NCI-H345 (cell line): Measurements from ENCODE around the gene CCDC102B.
"Not testable (repeated sequence)": the region's sequence is repeated elsewhere in the genome, so short reads cannot be mapped to it uniquely, and the experiment has no call there.

ENCODE experiments used
- DNase-seq: peaks from one replicate; lab custom pipeline; 2025; lab: John Stamatoyannopoulos, UW

Gene CCDC102B

DNA sequence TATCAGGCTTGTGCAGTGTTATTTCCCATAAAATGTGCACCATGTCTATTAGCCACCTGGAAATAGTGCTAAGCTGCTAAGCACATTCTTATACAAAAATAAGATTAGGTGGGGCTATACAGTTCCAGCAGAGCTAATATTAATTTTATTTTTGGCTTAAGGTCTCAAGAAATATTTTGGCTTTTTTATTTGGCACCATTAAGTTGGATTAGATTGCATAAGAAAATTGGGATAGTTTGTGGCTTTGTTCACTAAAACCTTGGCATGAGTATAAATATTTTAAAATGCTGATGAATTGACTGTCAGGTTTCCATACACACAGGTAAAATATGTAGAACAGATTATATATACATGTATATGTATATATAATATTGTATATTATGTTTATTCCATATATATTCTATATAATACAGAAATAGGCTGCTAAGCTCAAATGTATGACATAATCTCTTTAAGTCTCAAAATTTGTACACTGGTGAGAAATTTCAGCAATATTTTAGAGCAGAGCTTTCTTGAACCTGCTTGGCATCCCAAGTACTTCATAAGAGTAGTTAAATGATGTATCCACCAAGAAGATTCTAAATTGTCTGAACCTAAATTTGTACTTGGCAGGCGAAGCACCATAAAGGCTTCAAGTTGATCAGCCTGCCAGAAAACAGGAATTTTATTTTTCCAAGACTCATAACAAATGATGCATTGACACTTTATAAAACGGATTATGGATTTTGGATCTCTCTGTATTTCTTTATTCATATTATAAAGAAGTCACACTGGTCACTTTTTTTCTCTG is 32.6 kb downstream of the CCDC102B start:
- DNase-seq, result no peak

- DNase-seq, result no peak
Measured at GRCh38 chr18:68833756-68834155, 35.9 kb downstream of the CCDC102B start.

DNA sequence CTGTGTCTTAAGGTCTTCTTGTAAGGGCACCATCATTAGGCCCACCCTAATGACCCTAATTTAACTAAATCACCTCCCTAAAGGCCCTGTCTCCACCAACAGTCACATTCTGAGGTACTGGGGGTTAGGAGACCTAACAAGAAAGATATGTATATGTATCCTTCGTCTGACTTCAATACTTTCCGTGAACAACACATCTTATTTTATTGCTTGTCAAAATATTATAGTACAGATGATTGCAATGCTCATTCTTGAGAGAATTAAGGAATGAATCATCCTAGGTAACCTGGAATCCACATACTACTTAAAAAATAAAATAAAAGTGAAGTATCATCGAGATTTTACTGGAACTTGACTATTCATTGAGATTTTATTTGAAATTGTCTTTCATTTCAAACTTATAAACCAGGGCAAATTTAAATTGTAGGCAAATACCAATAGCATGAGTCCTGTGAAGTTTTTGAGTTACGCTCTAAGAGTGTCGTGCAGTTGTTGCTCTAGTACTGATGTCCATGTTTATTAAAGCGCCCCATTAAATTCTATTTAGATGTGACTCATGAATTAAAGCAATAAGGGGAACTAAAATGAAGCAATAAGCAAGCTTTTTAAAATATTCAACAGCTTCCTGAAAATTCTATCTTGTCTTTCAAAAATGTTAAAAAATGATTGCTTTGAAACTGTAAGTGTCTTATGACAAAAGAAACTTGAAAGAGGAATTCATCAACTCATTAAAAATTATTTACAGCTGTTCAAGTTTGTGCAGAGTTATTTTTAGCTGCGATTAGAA is 40.0 kb downstream of the CCDC102B start:
- DNase-seq, result no peak

DNA sequence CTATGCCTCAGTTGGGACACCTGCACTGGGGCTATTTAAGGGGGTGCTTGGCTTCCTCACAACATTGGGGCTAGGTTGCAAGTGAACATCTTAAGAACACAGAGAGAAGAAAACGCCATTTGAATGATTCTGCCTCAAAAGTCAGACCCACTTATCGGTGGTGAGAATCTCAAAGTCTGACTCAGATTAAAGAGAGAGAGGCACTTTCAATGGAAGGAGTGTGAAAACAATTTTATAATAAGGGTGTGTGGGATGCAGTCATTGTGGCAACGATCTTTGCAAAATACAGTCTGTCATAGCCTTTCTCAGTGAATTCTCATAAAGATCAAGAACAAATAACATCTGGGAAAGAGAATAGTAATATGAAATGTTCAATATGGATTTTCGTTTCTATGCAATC is 41.8 kb downstream of the CCDC102B start:
- DNase-seq, result no peak

GRCh38 chr18:68840554-68841263 is 42.8 kb downstream of the CCDC102B start:
- DNase-seq, result no peak

- no peak for DNase-seq
Measured at GRCh38 chr18:68841301-68841700, 43.4 kb downstream of the CCDC102B start.

GRCh38 chr18:68842951-68843350 is 45.1 kb downstream of the CCDC102B start:
- no peak for DNase-seq

GRCh38 chr18:68843473-68844089 is 45.7 kb downstream of the CCDC102B start:
- DNase-seq, result no peak

- peak; percentile 12 for DNase-seq
Measured at GRCh38 chr18:68847219-68847837, 49.4 kb downstream of the CCDC102B start.

DNA sequence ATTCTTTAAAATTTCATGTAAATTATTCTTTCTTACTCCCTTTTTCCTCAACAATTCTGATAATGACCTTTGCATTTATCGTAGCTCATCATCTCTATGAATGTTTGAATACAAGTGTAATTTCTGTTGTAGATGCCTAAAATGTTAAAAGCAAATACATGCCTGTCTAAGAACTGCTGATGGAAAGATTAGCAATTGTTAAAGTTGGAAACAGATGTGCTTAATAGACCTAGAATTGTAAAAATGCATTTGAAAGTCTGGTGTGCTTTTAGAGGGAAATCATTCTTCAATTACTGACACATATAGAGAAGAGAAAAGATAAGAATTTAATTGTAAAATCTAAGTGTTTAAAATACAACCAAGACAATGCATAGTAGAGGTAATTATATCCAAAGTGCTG is 50.4 kb downstream of the CCDC102B start:
- DNase-seq, result no peak

GRCh38 chr18:68854786-68855391 is 57.0 kb downstream of the CCDC102B start:
- no peak for DNase-seq

DNA sequence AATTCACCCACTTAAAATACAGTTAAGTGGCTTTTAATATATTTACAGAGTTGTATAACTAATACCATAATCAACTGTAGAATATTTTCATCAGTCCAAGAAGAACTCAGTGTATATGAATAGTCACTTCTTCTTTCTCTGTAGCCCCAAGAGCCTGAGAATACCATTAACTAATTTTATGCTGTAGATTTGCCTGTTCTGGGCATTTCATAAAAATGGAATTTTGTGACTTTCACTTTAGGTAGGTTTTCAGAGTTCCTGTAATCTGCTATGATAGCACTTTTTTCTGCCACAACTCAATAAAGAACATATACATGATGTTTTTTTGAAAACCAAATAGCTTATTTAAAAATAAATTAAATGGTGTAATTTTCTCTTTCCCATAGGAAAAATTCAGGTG is 57.6 kb downstream of the CCDC102B start:
- DNase-seq, result no peak

GRCh38 chr18:68861365-68861764 is 63.5 kb downstream of the CCDC102B start:
- DNase-seq, result no peak

GRCh38 chr18:68865021-68865420 is 67.1 kb downstream of the CCDC102B start:
- DNase-seq, result no peak

DNA sequence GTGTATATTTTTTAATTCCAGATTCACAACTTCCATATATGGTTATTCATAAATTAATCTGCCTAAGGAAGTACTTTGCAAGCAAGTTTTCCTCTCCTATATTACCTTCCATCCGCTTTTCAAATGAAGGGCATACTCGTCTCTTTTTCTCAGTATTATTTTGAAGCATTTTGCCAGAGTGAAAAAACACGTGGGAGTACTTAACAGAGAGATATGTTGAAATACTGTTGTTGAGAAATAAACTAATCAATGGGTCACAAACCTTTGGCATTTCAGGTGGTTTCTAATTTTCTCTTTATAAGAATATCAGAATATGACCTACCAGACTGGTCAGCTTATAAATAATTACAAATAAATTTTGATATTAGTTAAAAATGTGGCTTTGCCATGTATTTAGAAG is 67.6 kb downstream of the CCDC102B start:
- no peak for DNase-seq

DNA sequence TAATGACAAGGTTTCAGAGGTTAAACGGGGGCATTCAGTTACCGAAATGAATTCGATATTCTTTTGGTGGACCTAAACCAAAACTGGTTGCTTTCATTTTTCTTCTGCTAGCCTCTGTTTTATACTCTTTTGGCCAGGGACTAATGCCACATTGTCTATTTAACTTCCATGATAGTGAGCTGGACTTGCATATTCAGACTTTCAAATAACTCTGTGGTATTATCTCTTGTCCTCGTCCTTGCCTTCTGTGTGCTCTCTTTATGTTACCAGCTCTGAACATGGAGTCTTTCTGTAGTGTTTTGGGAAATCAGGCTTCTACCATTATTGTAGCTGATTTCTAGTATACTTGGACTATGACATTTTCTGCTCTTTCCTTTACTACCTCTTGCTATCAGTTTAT is 75.1 kb downstream of the CCDC102B start:
- DNase-seq, result no peak

- DNase-seq, result no peak
Measured at GRCh38 chr18:68874361-68874760, 76.5 kb downstream of the CCDC102B start.

DNA sequence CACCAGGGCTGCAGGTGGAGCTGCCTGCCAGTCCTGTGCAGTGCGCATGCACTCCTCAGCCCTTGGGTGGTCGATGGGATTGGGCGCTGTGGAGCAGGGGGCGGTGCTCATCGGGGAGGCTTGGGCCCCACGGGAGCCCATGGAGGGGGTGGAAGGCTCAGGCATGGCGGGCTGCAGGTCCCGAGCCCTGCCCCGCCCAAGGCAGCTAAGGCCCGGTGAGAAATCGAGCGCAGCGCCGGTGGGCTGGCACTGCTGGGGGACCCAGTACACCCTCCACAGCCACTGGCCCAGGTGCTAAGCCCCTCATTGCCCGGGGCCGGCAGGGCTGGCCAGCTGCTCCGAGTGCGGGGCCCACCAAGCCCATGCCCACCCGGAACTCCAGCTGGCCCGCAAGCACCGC is 82.1 kb downstream of the CCDC102B start:
- DNase-seq, result not testable (repeated sequence)

GRCh38 chr18:68887410-68887809 is 89.5 kb downstream of the CCDC102B start:
- DNase-seq, result no peak

DNA sequence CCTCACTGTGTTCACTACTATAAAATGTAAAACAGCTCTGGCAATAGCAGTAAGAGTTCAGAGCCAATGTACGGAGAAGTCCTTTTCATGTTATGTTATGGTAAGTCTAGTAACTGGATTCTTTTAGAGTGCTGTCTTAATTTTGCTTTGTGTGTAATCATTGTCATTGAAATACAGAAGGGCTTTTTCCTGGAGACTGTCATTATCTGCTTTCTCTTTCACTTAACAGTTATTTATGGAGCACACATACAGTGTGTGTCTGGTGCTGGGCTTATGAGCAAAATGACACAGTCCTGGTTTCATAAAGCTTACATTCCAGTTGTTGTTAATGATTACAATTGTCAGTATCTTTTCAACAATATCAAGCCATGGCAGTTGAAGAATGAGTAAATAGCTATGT is 95.5 kb downstream of the CCDC102B start:
- no peak for DNase-seq

DNA sequence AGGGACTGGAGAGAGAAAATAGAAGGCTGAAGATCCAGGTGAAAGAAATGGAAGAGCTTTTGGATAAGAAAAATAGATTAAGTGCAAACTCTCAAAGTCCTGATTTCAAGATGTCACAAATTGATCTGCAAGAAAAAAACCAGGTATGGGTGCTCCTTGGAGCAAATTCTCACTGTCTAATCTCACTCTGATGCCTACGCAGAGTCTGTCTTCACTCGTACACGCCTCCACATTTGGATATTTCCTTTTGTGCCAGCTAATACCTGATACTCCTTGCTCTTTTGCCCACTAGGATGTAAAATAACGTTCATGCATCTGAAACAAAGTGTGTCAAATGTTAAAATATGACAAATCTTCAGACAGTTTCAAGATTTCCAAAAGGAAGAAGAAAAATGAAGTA is 99.4 kb downstream of the CCDC102B start:
- no peak for DNase-seq
